NCI-H128 (cell line): ENCODE results near the gene PSMB2.

ENCODE experiments used
- DNase-seq: peaks from one replicate; lab custom pipeline; 2025; ENCODE audit not compliant: unreplicated experiment; lab: John Stamatoyannopoulos, UW

Gene PSMB2

GRCh38 chr1:35574125-35574654 is 67.1 kb downstream of the PSMB2 start:
- DNase-seq = no peak

- no peak for DNase-seq
Measured at GRCh38 chr1:35573198-35574124, 67.9 kb downstream of the PSMB2 start, which contains the start of gene TFAP2E. Gene TFAP2E, plus strand, starts transcription at chr1:35573314. Its CDS starts 264 bp downstream, at chr1:35573578.

- no peak for DNase-seq
Measured at GRCh38 chr1:35572296-35572695, 69.0 kb downstream of the PSMB2 start.

GRCh38 chr1:35571263-35571662 is 70.1 kb downstream of the PSMB2 start:
- DNase-seq = no peak

GRCh38 chr1:35570589-35571137 is 70.7 kb downstream of the PSMB2 start:
- DNase-seq = no peak

- DNase-seq = no peak
Measured at GRCh38 chr1:35569936-35570335, 71.4 kb downstream of the PSMB2 start.

GRCh38 chr1:35568975-35569395 is 72.3 kb downstream of the PSMB2 start:
- DNase-seq = peak; percentile 71

- DNase-seq = no peak
Measured at GRCh38 chr1:35567947-35568558, 73.3 kb downstream of the PSMB2 start.

GRCh38 chr1:35565742-35566133 is 75.6 kb downstream of the PSMB2 start:
- no peak for DNase-seq

- no peak for DNase-seq
Measured at GRCh38 chr1:35564884-35565741, 76.2 kb downstream of the PSMB2 start.

- DNase-seq = peak; percentile 45
Measured at GRCh38 chr1:35564037-35564883, 77.1 kb downstream of the PSMB2 start.

GRCh38 chr1:35563166-35563565 is 78.2 kb downstream of the PSMB2 start:
- no peak for DNase-seq

- DNase-seq = no peak
Measured at GRCh38 chr1:35561972-35562680, 79.2 kb downstream of the PSMB2 start.

- DNase-seq = no peak
Measured at GRCh38 chr1:35561297-35561971, 79.9 kb downstream of the PSMB2 start.

- DNase-seq = no peak
Measured at GRCh38 chr1:35560256-35561225, 80.8 kb downstream of the PSMB2 start.

- DNase-seq = no peak
Measured at GRCh38 chr1:35559317-35559944, 81.9 kb downstream of the PSMB2 start.
